PC-9 (cell line): ENCODE data around the gene SLC4A1. TPM values are rescaled to one million over a fixed set of nuclear protein-coding genes. Genes with fewer than 3 reads are reported as not detected.
A peak's percentile ranks its signal among the peaks of the same experiment; 100 is the strongest.

ENCODE experiments used
- BruUV-seq: library from RNA; stranded (reverse); fragments of 400-500 nt; replicated peaks from 2 replicates; lab custom pipeline; 2021; lab: Mats Ljungman, UMichigan
- CTCF ChIA-PET: fragments of 300-600 bp; sonication (Branson Sonifier 250); formaldehyde crosslinking; loops from one replicate; lab custom pipeline; 2022; ENCODE audit warnings: antibody characterized with exemption; lab: Charles Lee
- POLR2A ChIA-PET: fragments of 300-600 bp; sonication (Branson Sonifier 250); formaldehyde crosslinking; loops from one replicate; lab custom pipeline; 2022; ENCODE audit warnings: antibody characterized with exemption; ENCODE audit not compliant: unreplicated experiment; lab: Charles Lee
- DNase-seq, 2 experiments: peaks; one replicate each; pipeline versions ENCODE4 v3.0.0 to v3.0.0-alpha.2; 2015 to 2022; ENCODE audit warnings: mixed read lengths in 1 of 2
- H2AFZ ChIP-seq: fragments of 200-600 bp; sonication (generic); 2 replicates; pipeline ENCODE4 v1.8.1; 2017; ENCODE audit warnings: antibody characterized with exemption
- H3F3A ChIP-seq: fragments of 200-600 bp; sonication (generic); 2 replicates; pipeline ENCODE4 v1.8.1; 2017; ENCODE audit warnings: antibody characterized with exemption, mild to moderate bottlenecking, low read depth; ENCODE audit not compliant: insufficient read depth
- H3K27ac ChIP-seq: fragments of 200-600 bp; sonication (generic); 2 replicates; pipeline ENCODE4 v1.6.1; 2016; ENCODE audit warnings: mixed run types
- H3K27me3 ChIP-seq: fragments of 200-600 bp; sonication (generic); 2 replicates; pipeline ENCODE4 v1.6.1; 2016; ENCODE audit warnings: low read depth, mixed run types; ENCODE audit not compliant: insufficient read depth
- H3K36me3 ChIP-seq: fragments of 200-600 bp; sonication (generic); 2 replicates; pipeline ENCODE4 v1.6.1; 2016; ENCODE audit warnings: low read depth, mixed run types
- H3K4me1 ChIP-seq: fragments of 200-600 bp; sonication (generic); replicated peaks from 2 replicates; pipeline ENCODE4 v1.6.1; 2016; ENCODE audit warnings: mixed run types; ENCODE audit not compliant: insufficient read depth
- H3K4me2 ChIP-seq: fragments of 200-600 bp; sonication (generic); 2 replicates; pipeline ENCODE4 v1.6.1; 2017; ENCODE audit warnings: mixed run types
- H3K4me3 ChIP-seq: fragments of 200-600 bp; sonication (generic); 2 replicates; pipeline ENCODE4 v1.6.1; 2016; ENCODE audit warnings: mixed run types
- H3K79me2 ChIP-seq: fragments of 200-600 bp; sonication (generic); 2 replicates; pipeline ENCODE4 v1.6.1; 2017; ENCODE audit warnings: low read depth, mixed run types
- H3K9me2 ChIP-seq: fragments of 200-600 bp; sonication (generic); 2 replicates; pipeline ENCODE4 v1.8.1; 2017; ENCODE audit warnings: mild to moderate bottlenecking; ENCODE audit not compliant: insufficient read depth
- H3K9me3 ChIP-seq: fragments of 200-600 bp; sonication (generic); 2 replicates; pipeline ENCODE4 v1.8.1; 2016; ENCODE audit warnings: low read depth; ENCODE audit not compliant: insufficient read depth
- H4K20me1 ChIP-seq: fragments of 200-600 bp; sonication (generic); 2 replicates; pipeline ENCODE4 v1.8.1; 2017; ENCODE audit not compliant: insufficient read depth
- CTCF ChIP-seq: fragments of 200-600 bp; sonication (generic); conservative IDR thresholded peaks from 2 replicates; pipeline ENCODE4 v1.6.1; 2017; ENCODE audit warnings: mixed run types, antibody characterized with exemption, mild to moderate bottlenecking, moderate library complexity
- EZH2 ChIP-seq: fragments of 200-600 bp; sonication (generic); IDR thresholded peaks from 2 replicates; pipeline ENCODE4 v1.8.0; 2017; ENCODE audit warnings: antibody characterized with exemption, low read depth
- intact Hi-C: fragments of 100-400 bp; cut with micrococcal nuclease; formaldehyde crosslinking; loops from one replicate; pipeline ENCODE4 v1.10.0; 2022; ENCODE audit not compliant: unreplicated experiment
- total RNA-seq: library from RNA; stranded (reverse); gene quantifications from 2 replicates; pipeline ENCODE4 v1.2.3, GENCODE V29; 2021

SLC4A1 gene
- total RNA-seq, 1 experiment from 2014 or later: not detected

- Histone ChIP-seq H3K4me3 (no peak overlapping the region), H3K4me2 (no peak overlapping the region), H3K36me3 (peaks cover 4% of the 10 kb centered on the region; the same call in 1 of the 2 replicates), H3K27me3 (no peaks in the 10 kb centered on the region), H3K79me2 (peaks cover 12% of the 10 kb centered on the region; the same call in 1 of the 2 replicates), H2AFZ (no peak overlapping the region), H4K20me1 (no peaks in the 10 kb centered on the region), H3K27ac (peak overlapping the region; percentile 22; the same call in 1 of the 2 replicates), H3F3A (peaks cover 63% of the 10 kb centered on the region), H3K9me2 (no peaks in the 10 kb centered on the region), H3K4me1 (peaks cover 44% of the 10 kb centered on the region), H3K9me3 (no peaks in the 10 kb centered on the region)
- no TSS peak for BruUV-seq
- no peak for DNase-seq
- ChIA-PET CTCF (interaction anchor here (0.6 kb wide), 2 partner anchors 17 to 20 kb away, joined by 3 to 10 read pairs; no protein-coding TSS in a partner anchor), POLR2A (no interaction called here)
- TF ChIP-seq EZH2: no peak
- no peak for TF ChIP-seq CTCF
- intact Hi-C loops: no loop called here
These were observed 63.5 kb downstream of the SLC4A1 start for GRCh38 chr17:44204441-44204882.

- BruUV-seq: no TSS peak
- Histone ChIP-seq H3K27me3 (no peaks in the 10 kb centered on the region), H3K9me2 (no peaks in the 10 kb centered on the region), H3K4me1 (peaks cover 38% of the 10 kb centered on the region), H3K9me3 (no peaks in the 10 kb centered on the region), H3F3A (peaks cover 57% of the 10 kb centered on the region), H3K79me2 (peaks cover 14% of the 10 kb centered on the region), H4K20me1 (no peaks in the 10 kb centered on the region), H3K4me2 (no peak overlapping the region), H2AFZ (no peak overlapping the region), H3K36me3 (no peaks in the 10 kb centered on the region), H3K27ac (no peak overlapping the region), H3K4me3 (no peak overlapping the region)
- CTCF ChIA-PET: interaction anchor here (0.6 kb wide), 2 partner anchors 18 to 21 kb away, joined by 3 to 10 read pairs; no protein-coding TSS in a partner anchor
- peak in 1 of 2 experiments; percentile 50 for DNase-seq
- intact Hi-C loops: no loop called here
- POLR2A ChIA-PET: no interaction called here
- TF ChIP-seq EZH2 (no peak), CTCF (peak; percentile 88)
These were observed 64.0 kb downstream of the SLC4A1 start for GRCh38 chr17:44203731-44204440.

- TF ChIP-seq CTCF (no peak), EZH2 (no peak)
- H3K79me2 ChIP-seq: peaks cover 25% of the 10 kb centered on the region
- H3K27ac ChIP-seq: no peak overlapping the region
- H3K36me3 ChIP-seq: no peaks in the 10 kb centered on the region
- H4K20me1 ChIP-seq: no peaks in the 10 kb centered on the region
- no peaks in the 10 kb centered on the region for H3K9me2 ChIP-seq
- no peak overlapping the region for H3K4me2 ChIP-seq
- peaks cover 49% of the 10 kb centered on the region for H3F3A ChIP-seq
- H3K27me3 ChIP-seq: no peaks in the 10 kb centered on the region
- CTCF ChIA-PET: no interaction called here
- peaks cover 31% of the 10 kb centered on the region for H3K4me1 ChIP-seq
- no peak overlapping the region for H2AFZ ChIP-seq
- no peak overlapping the region for H3K4me3 ChIP-seq
- H3K9me3 ChIP-seq: no peaks in the 10 kb centered on the region
- POLR2A ChIA-PET: no interaction called here
- BruUV-seq: no TSS peak
- intact Hi-C loops: no loop called here
- no peak for DNase-seq
These were observed 65.2 kb downstream of the SLC4A1 start for GRCh38 chr17:44202756-44203155.
